Spleen (tissue), 7 donors: ENCODE measurements around the gene DALRD3.

Experiments
- CTCF ChIP-seq, 11 experiments: fragments of 200-600 bp in 7 of 11; fragments of 450-650 bp in 4 of 11; sonication (generic) in 4 of 11; IDR thresholded peaks in 8 of 11; conservative IDR thresholded peaks in 3 of 11; 1 replicate in 7 of 11; 2 replicates in 4 of 11; pipeline versions ENCODE4 v1.4.0 to v1.8.0; 2016 to 2021; ENCODE audit warnings: antibody characterized with exemption in 11 of 11, inconsistent platforms in 4 of 11, mild to moderate bottlenecking in 1 of 11
- POLR2AphosphoS5 ChIP-seq, 3 donors: sonication (generic); formaldehyde crosslinking; IDR thresholded peaks; one replicate each; pipeline ENCODE4 v1.5.1; 2017; ENCODE audit warnings: antibody characterized with exemption in 3 of 3
- donor health status: DM: no; HTN: no; CAD: no; lungs with moderate emphysema.
- donor health status: DM: no; HTN: no; CAD: no.
- donor health status: DM: no; HTN: no; CAD: no.

DNA sequence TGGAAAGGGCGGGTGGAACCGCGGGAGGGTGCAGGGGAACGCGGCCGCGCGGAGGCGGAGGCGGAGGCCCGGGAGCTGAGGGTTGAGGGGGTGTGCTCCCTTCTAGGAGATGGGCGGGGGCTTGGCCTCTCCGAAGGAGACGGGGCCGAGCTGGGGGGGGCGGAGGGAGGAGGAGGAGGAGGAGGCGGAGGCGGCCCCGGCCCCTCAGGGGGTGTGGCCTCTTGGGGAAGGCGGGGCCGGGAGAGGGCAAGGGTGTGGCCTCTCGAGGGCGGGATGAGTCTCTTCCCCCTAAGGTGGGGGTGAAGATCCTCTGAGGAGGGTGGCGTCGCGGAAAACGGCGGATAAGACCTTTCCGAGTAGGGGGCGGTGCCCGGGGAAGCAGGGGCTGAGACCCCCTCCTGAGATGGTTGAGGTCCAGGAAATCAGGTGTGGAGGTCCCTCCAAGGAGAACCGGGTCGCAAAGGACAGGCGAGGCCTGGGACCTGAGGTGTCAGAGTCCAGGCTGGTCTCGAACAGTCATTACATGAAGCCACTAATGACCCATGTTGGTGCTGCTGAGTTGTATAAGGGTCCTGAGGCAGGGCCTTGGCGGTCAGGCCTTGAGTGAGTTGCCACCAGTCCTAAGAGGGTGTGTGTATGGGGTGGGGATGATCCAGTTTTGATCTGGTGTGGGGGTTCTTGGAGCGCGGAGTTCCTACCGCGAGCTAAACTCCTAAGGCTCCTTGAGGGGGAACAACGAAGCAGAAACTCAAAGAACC is 10.4 kb downstream of the DALRD3 start:
- peak in 2 of 11 experiments; percentile 13 to 26 for TF ChIP-seq CTCF (IDR thresholded peaks at IDR 0.05 in 8 of 11, conservative IDR thresholded peaks at IDR 0.05 in 3 of 11)
- no peak for TF ChIP-seq POLR2AphosphoS5 (IDR thresholded peaks at IDR 0.05)
